Esophagus muscularis mucosa (tissue), 4 donors: ENCODE measurements around the gene MAP1LC3B. TPM values are rescaled to one million over a fixed set of nuclear protein-coding genes. Genes with fewer than 3 reads are reported as not detected.

ENCODE experiments used
- DNase-seq: peaks from one replicate; pipeline ENCODE4 v3.0.0-alpha.2; 2017; ENCODE audit errors: extremely low spot score
- H3K27ac ChIP-seq, 4 donors: fragments of 200-600 bp; sonication (generic); replicated peaks in 1 of 4; 1 replicate in 3 of 4; 2 replicates in 1 of 4; pipeline ENCODE4 v1.5.1; 2016 to 2019; ENCODE audit warnings: mild to moderate bottlenecking in 1 of 4
- H3K27me3 ChIP-seq, 4 donors: fragments of 200-600 bp; sonication (generic); one replicate each; pipeline versions ENCODE4 v1.5.1 to v1.6.0; 2016 to 2019
- H3K36me3 ChIP-seq, 4 donors: fragments of 200-600 bp; sonication (generic); one replicate each; pipeline ENCODE4 v1.5.1; 2016 to 2019
- H3K4me1 ChIP-seq, 4 donors: fragments of 200-600 bp; sonication (generic); one replicate each; pipeline ENCODE4 v1.5.1; 2016 to 2019
- H3K4me3 ChIP-seq, 4 donors: fragments of 200-600 bp; sonication (generic); 1 replicate in 2 of 4; 2 replicates in 2 of 4; pipeline ENCODE4 v1.5.1; 2016 to 2019; ENCODE audit warnings: mild to moderate bottlenecking in 4 of 4, moderate library complexity in 1 of 4
- H3K9me3 ChIP-seq, 4 donors: fragments of 200-600 bp; sonication (generic); 1 replicate in 3 of 4; 2 replicates in 1 of 4; pipeline ENCODE4 v1.5.1; 2016 to 2019
- EP300 ChIP-seq: sonication (generic); formaldehyde crosslinking; IDR thresholded peaks from one replicate; pipeline ENCODE4 v1.6.1; 2017; ENCODE audit warnings: antibody characterized with exemption
- POLR2A ChIP-seq: fragments of 450-650 bp; IDR thresholded peaks from one replicate; pipeline ENCODE4 v1.6.1; 2017; ENCODE audit warnings: antibody characterized with exemption, moderate library complexity, mild to moderate bottlenecking, low read depth
- POLR2AphosphoS5 ChIP-seq, 2 donors: sonication (generic); formaldehyde crosslinking; IDR thresholded peaks; one replicate each; pipeline ENCODE4 v1.6.1; 2017; ENCODE audit warnings: antibody characterized with exemption in 2 of 2
- WGBS: methylation state at CpG from one replicate; pipeline ENCODE4 v1.1.5; 2018; 5-methylcytosine and 5-hydroxymethylcytosine counted together
- intact Hi-C: fragments of 100-400 bp; cut with DNase I; formaldehyde crosslinking; loops from one replicate; pipeline ENCODE4 v1.15.1; 2023
- total RNA-seq, 4 donors: library from RNA; depleted of rRNA; stranded (reverse); fragments of >200 nt; gene quantifications; one replicate each; pipeline versions ENCODE4 v1.1.0 to v1.2.1, GENCODE V29; 2016
- TF ChIP-seq, protein P1 (sequence below), 3 experiments: fragments of 200-600 bp in 2 of 3; fragments of 450-650 bp in 1 of 3; sonication (generic) in 2 of 3; IDR thresholded peaks; one replicate each; pipeline ENCODE4 v1.5.1; 2017 to 2019; ENCODE audit warnings: antibody characterized with exemption in 3 of 3, mild to moderate bottlenecking in 2 of 3, moderate library complexity in 1 of 3

MAP1LC3B gene
- total RNA-seq, 4 donors from 2014 or later = 49.4 to 70.6 (median 57.9) TPM

DNA sequence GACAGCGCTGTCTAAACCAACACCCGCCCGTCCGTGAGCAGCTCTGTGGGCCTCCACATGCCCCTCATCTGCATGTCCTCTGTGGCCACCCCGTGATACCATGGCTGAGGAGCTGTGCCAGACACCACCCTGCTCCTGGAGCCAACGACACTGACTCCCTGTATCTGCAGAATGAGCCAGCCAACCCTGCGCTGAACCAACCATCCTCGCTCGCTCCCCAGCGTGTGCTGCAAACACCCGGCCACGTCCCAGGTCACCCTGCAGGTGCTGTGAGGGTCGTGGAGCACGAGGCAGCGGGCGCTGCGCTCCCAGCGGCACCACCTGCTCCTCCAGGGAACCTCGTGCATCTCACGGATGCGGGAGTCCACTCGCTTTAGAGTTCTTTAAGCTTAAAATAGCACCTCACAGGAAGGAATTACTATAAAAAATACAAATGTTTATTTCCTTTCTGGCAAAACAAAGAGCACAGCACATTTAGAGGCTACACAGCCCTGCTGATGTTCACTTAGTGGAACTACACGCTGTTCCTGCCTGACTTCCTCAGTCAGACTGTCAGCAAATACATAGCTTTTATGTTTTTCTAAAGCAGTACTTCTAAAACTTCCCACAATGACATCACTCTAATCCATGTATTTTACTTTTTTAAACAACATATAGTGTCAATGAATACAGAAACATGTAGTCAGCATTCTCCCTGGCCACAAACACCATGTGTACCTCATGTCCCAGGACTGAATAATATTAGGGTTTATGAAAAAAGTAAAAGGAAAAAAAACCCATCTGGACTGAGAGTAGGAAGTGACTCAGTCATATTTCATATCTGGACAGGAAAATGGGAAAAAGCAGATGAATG, 43.5 kb downstream of the MAP1LC3B start:
- TF ChIP-seq POLR2AphosphoS5 (IDR thresholded peaks at IDR 0.05) (peak; percentile 17 to 47), POLR2A (no peak)
- TF ChIP-seq, protein P1, sequence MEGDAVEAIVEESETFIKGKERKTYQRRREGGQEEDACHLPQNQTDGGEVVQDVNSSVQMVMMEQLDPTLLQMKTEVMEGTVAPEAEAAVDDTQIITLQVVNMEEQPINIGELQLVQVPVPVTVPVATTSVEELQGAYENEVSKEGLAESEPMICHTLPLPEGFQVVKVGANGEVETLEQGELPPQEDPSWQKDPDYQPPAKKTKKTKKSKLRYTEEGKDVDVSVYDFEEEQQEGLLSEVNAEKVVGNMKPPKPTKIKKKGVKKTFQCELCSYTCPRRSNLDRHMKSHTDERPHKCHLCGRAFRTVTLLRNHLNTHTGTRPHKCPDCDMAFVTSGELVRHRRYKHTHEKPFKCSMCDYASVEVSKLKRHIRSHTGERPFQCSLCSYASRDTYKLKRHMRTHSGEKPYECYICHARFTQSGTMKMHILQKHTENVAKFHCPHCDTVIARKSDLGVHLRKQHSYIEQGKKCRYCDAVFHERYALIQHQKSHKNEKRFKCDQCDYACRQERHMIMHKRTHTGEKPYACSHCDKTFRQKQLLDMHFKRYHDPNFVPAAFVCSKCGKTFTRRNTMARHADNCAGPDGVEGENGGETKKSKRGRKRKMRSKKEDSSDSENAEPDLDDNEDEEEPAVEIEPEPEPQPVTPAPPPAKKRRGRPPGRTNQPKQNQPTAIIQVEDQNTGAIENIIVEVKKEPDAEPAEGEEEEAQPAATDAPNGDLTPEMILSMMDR (IDR thresholded peaks at IDR 0.05) = no peak
- Histone ChIP-seq H3K36me3 (peaks cover 0 to 22% (median 14%) of the 10 kb centered on the region in 4 donors), H3K4me3 (peak overlapping the region in 3 of 4 donors; percentile 19 to 27 (median 19)), H3K27ac (peak overlapping the region; percentile 54 to 74 (median 60)), H3K9me3 (no peaks in the 10 kb centered on the region), H3K27me3 (no peaks in the 10 kb centered on the region), H3K4me1 (peaks cover 23 to 43% (median 35%) of the 10 kb centered on the region in 4 donors)
- DNase-seq = no peak
- WGBS = 68% methylated on average over 13 of the region's 23 CpGs
- intact Hi-C loops = no loop called here

DNA sequence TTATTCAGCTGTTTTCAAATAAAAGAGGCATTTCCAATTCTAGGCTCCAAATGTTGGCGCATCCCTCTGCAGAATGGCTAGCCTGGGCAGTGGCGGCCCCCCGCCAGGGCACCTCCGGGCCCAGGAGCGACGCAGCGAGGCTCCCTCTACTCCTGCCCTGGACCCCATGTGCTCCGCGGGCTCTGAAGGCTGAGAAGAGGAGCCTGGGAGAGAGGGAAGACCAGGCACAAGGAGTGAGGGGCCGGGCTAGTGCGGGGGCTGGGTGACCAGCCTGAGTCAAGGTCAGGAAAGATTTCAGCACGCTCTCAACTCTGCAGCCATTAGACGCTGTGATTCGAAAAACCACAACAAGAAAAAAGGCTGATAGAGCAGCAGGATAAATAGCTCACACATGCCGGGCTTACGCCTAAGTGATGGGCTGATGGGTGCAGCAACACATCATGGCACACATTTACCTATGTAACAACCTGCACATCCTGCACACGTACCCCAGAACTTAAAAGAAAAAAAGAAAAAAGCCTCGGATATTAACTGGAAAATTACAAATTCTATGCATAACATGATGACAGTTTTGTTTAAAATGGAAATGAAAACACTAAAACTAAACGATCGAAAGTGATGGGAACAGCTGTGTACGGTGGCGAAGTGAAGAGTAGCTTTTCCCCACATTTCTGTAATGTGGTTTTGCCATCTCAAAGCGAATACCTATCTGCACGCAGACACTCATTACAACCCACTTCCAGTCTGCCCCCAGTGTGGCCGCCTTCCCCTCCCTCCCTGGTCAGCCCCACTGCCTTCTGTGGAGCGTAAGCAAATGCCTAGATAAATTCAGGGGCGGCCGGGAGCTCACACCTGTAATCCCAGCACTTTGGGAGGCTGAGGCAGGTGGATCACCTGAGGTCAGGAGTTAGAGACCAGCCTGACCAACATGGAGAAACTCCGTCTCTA, 44.4 kb downstream of the MAP1LC3B start:
- Histone ChIP-seq H3K27me3 (no peaks in the 10 kb centered on the region), H3K4me3 (peak overlapping the region in 3 of 4 donors; percentile 19 to 27 (median 19)), H3K36me3 (peaks cover 0 to 14% (median 13%) of the 10 kb centered on the region in 4 donors), H3K27ac (peak overlapping the region; percentile 54 to 74 (median 60)), H3K4me1 (peaks cover 23 to 43% (median 34%) of the 10 kb centered on the region in 4 donors), H3K9me3 (no peaks in the 10 kb centered on the region)
- WGBS = 66% methylated on average over 29 of the region's 29 CpGs
- no peak for DNase-seq
- intact Hi-C loops = no loop called here
- TF ChIP-seq, protein P1 (IDR thresholded peaks at IDR 0.05) = no peak
- TF ChIP-seq EP300 (no peak), POLR2A (no peak), POLR2AphosphoS5 (IDR thresholded peaks at IDR 0.05) (no peak)

DNA sequence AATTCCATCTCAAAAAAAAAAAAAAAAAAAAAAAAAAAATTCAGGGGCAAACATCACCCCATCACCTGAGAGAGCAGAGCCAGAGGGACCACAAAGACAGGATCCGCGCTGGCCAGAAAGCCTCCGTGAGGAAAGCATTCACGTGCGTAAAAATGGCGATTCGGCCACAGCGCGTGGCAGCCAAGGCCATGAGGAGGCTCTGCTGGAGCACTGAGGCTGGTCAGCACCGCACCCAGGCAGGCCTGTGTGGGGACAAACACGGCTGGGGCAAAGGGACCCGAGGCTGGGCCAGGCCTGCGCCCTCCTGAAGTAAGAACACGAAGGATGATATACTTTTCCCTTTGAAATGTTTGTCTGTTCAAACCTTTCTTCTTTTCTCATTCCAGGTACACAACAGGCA, 45.2 kb downstream of the MAP1LC3B start:
- 92% methylated on average over 14 of the region's 14 CpGs for WGBS
- peaks cover 0 to 6% (median 5%) of the 10 kb centered on the region in 4 donors for H3K36me3 ChIP-seq
- H3K9me3 ChIP-seq = no peaks in the 10 kb centered on the region
- no peak for TF ChIP-seq EP300
- TF ChIP-seq, protein P1 (IDR thresholded peaks at IDR 0.05) = no peak
- TF ChIP-seq POLR2A = no peak
- TF ChIP-seq POLR2AphosphoS5 (IDR thresholded peaks at IDR 0.05) = no peak
- H3K27me3 ChIP-seq = no peaks in the 10 kb centered on the region
- H3K4me3 ChIP-seq = no peak overlapping the region
- DNase-seq = no peak
- H3K27ac ChIP-seq = no peak overlapping the region
- intact Hi-C loops = no loop called here
- peaks cover 21 to 37% (median 27%) of the 10 kb centered on the region in 4 donors for H3K4me1 ChIP-seq

GRCh38 chr16:87437911-87438610, 45.9 kb downstream of the MAP1LC3B start:
- WGBS = 89% methylated on average over 17 of the region's 17 CpGs
- DNase-seq = no peak
- no peaks in the 10 kb centered on the region for H3K36me3 ChIP-seq
- no peaks in the 10 kb centered on the region for H3K9me3 ChIP-seq
- H3K4me1 ChIP-seq = peaks cover 21 to 33% (median 24%) of the 10 kb centered on the region in 4 donors
- no peak overlapping the region for H3K27ac ChIP-seq
- H3K4me3 ChIP-seq = no peak overlapping the region
- TF ChIP-seq EP300 (no peak), POLR2AphosphoS5 (IDR thresholded peaks at IDR 0.05) (no peak), POLR2A (no peak)
- TF ChIP-seq, protein P1 (IDR thresholded peaks at IDR 0.05) = no peak
- intact Hi-C loops = no loop called here
- no peaks in the 10 kb centered on the region for H3K27me3 ChIP-seq
